ENCODE results near the gene ZNF774.
"Not testable (repeated sequence)": the region's sequence is repeated elsewhere in the genome, so short reads cannot be mapped to it uniquely, and the experiment has no call there.

GRCh38 chr15:90409587-90409986, 57.5 kb downstream of the ZNF774 start:
- TF ChIP-seq TAF1, POLR2A, POLR2AphosphoS5, SPI1, POU2F2 (IDR thresholded peaks at IDR 0.05; ENCODE audit: low read depth, low read length): not testable (repeated sequence)

Measured in GM12891 (cell line).